Activated naive CD4-positive, alpha-beta T cell (primary cell): ENCODE measurements around the gene DUSP19.

Experiments used
- DNase-seq, 4 experiments: peaks; one replicate each; lab custom pipeline; 2025; lab: John Stamatoyannopoulos, UW

Gene DUSP19

GRCh38 chr2:183068561-183068960, 10.0 kb upstream of the DUSP19 start:
- no peak for DNase-seq

- DNase-seq: no peak
These were observed 9.4 kb upstream of the DUSP19 start for GRCh38 chr2:183069174-183069573.

- no peak for DNase-seq
These were observed 7.4 kb upstream of the DUSP19 start for GRCh38 chr2:183070942-183071844.

GRCh38 chr2:183072177-183072576, 6.4 kb upstream of the DUSP19 start:
- no peak for DNase-seq

GRCh38 chr2:183078163-183078463, 434 bp upstream of the DUSP19 start:
- no peak for DNase-seq

- DNase-seq: no peak
These were observed 710 bp downstream of the DUSP19 start for GRCh38 chr2:183079139-183079775.

- DNase-seq: no peak
These were observed 3.4 kb downstream of the DUSP19 start for GRCh38 chr2:183081911-183082310.

GRCh38 chr2:183088061-183088460, 9.5 kb downstream of the DUSP19 start:
- no peak for DNase-seq

- no peak for DNase-seq
These were observed 10.8 kb downstream of the DUSP19 start for GRCh38 chr2:183089192-183089851.

GRCh38 chr2:183091318-183091953, 12.9 kb downstream of the DUSP19 start:
- no peak for DNase-seq

GRCh38 chr2:183091954-183092345, 13.4 kb downstream of the DUSP19 start:
- no peak for DNase-seq

- DNase-seq: no peak
These were observed 15.5 kb downstream of the DUSP19 start for GRCh38 chr2:183093857-183094657.

GRCh38 chr2:183105402-183106134, 27.0 kb downstream of the DUSP19 start:
- no peak for DNase-seq

- no peak for DNase-seq
These were observed 34.0 kb downstream of the DUSP19 start for GRCh38 chr2:183112577-183112976.

GRCh38 chr2:183113630-183114029, 35.1 kb downstream of the DUSP19 start:
- no peak for DNase-seq

- DNase-seq: no peak
These were observed 38.7 kb downstream of the DUSP19 start for GRCh38 chr2:183117226-183117625.

- no peak for DNase-seq
These were observed 44.8 kb downstream of the DUSP19 start for GRCh38 chr2:183123117-183123958.

- DNase-seq: no peak
These were observed 45.3 kb downstream of the DUSP19 start for GRCh38 chr2:183123959-183124221.

- DNase-seq: peak; percentile 61 to 81 (median 74)
These were observed 45.8 kb downstream of the DUSP19 start, which contains the start of gene NUP35 for GRCh38 chr2:183124222-183124956. Gene NUP35 (plus strand): TSS chr2:183124443. CDS start chr2:183124458, 15 bp downstream.

GRCh38 chr2:183124957-183125255, 46.4 kb downstream of the DUSP19 start:
- DNase-seq: no peak
